ENCODE results near the gene SLC6A12.
"Not testable (repeated sequence)": the region's sequence is repeated elsewhere in the genome, so short reads cannot be mapped to it uniquely, and the experiment has no call there.

The SLC6A12 gene

DNA sequence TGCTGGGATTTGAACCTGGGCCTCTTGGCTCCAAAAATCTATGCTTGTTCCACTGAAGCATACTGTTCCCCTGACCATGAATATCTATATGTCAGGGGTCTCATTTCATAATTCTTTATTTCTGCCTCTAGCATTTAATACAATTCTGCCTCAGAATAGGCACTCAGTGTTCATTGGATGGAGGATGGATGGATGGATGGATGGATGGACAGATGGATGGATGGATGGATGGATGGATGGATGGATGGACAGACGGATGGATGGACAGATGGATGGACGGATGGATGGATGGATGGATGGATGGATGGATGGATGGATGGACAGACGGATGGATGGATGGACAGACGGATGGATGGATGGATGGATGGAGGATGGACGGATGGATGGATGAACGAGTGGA lies 3.1 kb upstream of the SLC6A12 start:
- not testable (repeated sequence) for DNase-seq (ENCODE audit: low read depth in 2 of 2)

DNA sequence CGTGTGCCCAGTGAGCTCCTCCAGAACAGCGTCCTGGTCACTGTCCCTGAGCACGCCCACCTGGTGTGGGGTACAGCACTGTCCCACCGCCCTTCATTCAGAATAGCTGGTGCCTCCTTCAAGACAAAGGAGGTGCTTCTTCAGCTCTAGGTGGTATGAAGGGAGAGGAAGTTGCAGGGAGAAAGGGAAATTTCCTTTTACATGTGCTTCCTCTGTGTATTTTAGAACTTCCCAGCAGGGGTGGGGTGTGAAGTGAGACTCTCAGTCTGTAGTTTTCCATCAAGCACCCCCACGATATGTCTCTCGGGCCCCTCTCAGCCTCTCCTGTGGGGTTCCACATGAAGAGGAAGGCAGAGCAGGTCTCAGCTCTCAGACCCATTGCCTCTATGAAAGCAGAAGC lies 1.2 kb upstream of the SLC6A12 start:
- no peak for DNase-seq (ENCODE audit: low read depth in 2 of 2)

DNA sequence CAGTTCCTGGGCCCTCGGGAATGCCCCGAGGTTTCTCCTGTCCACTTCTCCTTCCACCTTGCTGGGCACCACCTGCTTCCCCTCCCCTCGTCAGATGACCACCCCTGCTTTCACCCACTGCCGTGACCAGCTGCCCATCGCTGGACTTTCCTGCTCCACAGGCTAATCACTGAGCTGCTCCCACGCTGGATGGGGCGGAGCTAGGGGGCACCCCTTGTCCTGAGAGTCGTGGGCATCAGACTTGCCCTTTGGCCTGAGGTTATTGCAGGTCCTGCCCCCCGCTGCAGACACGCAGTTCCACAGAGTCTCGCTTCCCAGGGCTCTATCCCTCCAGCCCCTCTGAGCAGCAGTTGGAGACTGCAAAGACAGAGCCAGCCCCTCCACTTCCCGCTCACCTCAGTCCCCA lies 427 bp downstream of the SLC6A12 start:
- no peak for DNase-seq (ENCODE audit: low read depth in 2 of 2)

DNA sequence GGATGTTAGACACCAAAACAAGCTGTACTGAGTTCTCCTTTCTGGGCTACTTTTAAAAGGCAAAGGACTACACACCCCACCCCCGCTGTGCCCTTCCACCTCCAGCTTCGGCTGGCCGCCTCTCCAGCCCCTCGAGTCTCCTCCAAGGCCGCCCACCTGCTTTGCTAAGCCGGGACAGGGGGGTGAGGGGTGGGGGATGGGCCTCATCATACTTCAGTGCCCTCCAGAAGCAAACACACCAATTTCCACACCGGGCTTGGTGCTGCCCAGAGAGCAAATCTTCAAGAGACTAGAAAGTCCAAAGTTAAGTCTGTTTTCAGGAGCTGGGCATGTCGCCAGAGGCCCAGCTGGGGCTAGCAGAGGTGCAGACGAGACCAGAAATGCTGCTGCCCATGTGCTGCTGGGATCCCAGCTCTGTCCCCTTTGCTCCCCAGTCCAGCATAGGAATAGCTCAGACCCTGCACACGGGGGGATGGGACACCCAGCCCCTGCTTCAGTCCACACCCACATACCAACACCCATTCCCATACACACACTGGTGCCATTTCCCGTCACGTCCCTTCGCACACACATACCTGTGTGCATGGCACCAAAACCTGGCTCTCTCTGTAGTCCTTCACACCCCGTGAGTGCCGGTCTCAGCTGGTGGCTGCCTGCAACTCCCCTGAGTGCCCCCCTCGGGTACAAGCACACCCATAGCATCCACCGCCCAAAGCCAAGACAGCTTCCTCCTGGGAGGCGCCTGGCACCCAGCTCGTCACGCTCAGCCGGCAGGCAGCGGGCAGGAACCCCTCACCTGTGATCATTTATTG lies 1.0 kb downstream of the SLC6A12 start:
- no peak for DNase-seq (ENCODE audit: low read depth in 2 of 2)

DNA sequence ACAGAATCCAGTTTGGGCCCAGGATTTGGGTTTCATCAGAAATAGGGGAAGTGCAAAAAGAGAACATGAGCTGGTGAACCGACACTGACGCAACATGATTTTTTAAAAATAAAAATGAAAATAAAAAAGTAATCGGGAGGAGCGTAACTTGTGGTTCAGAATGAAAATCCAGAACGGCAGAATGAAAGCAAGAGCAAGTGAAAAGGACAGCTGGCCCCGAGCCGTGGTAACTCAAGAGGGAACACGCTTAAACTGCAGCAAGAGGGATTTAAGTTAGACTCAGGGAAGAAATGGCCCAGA lies 1.6 kb downstream of the SLC6A12 start:
- DNase-seq (ENCODE audit: low read depth in 2 of 2): no peak

DNA sequence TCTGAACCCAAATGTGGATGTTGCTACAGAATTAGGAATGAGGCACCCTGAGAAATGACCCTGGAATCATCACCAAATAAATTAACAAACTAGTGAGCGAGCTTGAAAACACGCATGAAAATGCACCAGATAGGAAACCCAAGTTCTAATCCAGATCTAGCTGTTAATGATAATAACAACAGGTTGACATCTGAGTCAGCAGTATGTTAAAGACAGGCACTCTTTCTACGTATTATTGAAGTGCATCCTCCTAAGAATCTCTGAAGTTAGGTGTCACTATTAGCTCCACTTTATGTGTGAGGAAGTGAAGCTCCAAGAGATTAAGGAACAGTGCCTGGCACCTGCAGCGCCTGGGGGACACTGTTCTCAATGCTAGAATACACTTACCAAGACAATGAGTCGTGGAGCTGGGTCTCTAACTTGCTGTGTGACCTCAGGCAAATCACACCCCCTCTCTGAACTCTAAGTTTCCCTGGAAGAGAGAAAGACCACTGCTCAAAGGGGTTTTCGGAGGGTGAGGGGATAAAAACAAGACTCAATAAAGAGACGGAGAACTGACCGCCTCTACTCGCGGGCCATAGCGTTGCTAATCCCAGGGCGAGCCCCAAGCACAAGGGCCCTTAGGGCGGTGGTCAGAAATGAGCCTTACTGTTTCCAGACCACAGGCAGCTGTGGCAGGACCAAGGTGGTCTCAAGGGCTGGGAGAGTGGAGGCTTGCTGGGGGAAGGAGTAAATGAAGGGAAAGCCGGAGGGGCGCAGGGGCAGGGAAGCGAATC lies 2.1 kb downstream of the SLC6A12 start:
- no peak for DNase-seq (ENCODE audit: low read depth in 2 of 2)

DNA sequence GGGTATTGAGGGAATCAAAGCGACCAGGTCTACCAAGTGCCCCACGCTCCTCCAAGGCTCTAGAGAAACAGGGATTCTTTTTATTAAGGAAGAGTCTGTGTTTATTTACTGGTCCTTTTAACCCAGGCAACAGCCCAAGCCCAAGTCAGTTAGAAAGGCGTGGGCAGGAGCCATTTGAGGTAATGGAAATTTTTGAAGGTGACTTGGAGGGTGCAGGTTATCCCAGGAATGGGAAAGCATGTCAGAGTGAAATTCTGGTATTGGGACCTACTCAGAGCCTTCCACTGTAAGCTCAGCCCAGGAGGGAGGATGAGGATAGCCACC lies 2.9 kb downstream of the SLC6A12 start:
- no peak for DNase-seq (ENCODE audit: low read depth in 2 of 2)

DNA sequence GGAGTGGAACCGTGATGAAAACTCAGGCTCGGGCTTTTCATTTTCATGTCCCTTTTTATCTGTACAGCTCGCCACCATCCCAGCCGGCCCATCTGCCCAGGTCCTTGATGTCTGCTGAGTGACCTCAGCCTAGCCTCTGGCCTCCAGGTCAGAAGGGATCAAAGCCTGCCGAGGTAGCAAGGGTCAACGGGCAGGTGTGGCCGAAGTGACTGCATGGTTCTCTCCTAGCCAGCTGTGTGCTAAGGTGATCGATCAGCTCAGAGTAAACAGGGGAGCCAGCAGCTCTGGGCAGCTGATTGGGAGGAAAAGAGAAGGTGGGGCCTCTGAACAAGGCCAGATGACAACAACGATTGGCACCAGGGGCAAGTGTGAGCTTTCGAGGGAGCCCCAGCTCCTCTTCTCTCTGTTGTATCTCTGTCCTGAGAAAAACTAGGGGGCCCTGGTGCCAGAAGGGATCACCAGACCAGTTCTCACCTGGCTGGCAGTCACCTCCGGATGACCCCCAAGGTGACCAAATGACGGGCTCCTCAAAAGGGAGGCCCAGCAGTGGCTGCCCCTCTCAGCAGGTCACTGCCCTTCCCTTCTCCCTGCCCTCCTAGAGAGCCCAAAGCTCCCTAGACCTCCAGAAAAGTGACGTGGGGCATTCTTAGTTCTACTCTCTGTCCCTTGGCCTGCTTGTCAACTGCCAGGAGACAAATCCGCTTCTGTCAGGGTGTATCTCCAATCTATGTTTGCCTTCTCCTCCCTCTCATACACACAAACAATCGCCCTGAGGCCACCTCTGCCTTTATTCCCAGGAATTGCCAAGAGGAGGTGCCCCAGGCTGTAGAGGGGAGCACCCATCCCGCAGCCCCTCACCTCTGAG lies 3.4 kb downstream of the SLC6A12 start:
- no peak for DNase-seq (ENCODE audit: low read depth in 2 of 2)

DNA sequence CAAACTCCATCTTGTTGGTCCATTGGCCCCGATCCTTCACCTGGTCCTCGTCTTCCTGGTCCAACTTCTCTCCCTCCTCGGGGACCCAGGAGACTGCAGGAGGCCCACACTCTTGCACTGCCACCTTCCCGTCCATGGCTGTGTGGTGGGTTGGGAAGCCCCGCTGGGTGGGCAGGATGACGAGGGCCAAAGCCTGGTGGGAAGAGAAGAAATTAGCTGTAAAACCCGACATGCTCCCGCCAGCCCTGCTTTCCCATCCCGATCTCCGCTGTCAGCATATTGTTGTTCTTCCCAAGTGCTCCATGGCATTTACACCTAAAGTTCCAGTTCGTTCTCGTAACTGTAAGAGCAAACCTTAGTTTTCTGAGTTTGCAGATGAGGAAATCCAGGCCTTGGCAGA lies 4.1 kb downstream of the SLC6A12 start:
- DNase-seq (ENCODE audit: low read depth in 2 of 2): no peak

DNA sequence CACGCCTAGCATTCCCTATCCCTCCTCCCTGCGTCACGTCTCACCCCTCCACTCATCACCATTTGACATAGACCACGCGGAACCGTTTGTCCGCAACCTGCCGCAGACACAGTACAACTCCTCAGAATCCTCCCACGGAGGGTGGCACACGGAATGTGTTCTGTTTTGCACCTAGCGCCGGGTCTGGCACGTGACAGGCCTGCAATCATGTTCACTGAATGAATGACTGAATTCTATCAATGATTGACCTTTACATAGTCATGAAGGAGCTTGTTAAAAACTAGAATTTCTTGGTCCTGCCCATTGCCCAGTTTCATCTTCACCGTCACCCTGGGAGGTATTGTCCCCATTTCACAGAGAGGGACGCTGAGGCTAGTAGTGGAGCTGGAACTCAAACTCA lies 4.7 kb downstream of the SLC6A12 start:
- no peak for DNase-seq (ENCODE audit: low read depth in 2 of 2)

DNA sequence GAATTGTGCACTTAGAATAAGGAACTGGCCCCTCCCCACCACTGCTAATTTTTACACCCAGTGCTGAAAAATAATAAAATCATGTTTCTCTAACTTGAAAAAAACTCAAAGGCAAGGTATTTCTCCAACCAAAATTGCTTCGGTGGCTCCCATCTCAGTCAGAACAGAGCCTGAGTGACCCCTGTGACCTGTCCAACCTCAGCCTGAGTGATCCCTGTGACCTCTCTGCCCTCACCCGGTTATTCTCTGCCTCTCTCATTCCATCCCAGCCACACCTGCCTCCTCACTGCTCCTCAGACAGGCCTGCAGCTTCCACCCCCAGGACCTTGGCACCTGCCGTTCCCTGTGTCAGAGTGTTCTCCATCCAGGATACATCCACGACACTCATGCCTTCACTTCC lies 5.1 kb downstream of the SLC6A12 start:
- no peak for DNase-seq (ENCODE audit: low read depth in 2 of 2)

DNA sequence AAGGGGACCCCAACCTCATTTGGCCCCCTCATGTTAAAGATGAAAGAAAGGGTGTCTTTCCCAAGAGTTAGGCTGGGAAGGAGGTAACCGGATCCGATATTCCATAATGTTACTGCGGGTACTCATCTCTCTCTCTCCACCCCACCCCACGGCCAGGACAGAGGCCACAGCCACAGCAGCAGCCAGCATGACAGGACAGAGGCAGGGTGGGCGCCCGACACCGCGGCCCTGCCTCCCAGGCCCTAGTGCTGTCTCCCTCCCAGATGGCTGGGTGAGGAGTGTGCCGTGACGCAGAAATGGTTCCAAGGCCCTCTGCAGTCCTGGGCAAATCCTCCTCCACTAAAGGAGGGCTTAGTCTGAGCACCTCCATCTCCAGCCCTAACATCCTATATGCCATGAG lies 6.2 kb downstream of the SLC6A12 start:
- DNase-seq (ENCODE audit: low read depth in 2 of 2): no peak

DNA sequence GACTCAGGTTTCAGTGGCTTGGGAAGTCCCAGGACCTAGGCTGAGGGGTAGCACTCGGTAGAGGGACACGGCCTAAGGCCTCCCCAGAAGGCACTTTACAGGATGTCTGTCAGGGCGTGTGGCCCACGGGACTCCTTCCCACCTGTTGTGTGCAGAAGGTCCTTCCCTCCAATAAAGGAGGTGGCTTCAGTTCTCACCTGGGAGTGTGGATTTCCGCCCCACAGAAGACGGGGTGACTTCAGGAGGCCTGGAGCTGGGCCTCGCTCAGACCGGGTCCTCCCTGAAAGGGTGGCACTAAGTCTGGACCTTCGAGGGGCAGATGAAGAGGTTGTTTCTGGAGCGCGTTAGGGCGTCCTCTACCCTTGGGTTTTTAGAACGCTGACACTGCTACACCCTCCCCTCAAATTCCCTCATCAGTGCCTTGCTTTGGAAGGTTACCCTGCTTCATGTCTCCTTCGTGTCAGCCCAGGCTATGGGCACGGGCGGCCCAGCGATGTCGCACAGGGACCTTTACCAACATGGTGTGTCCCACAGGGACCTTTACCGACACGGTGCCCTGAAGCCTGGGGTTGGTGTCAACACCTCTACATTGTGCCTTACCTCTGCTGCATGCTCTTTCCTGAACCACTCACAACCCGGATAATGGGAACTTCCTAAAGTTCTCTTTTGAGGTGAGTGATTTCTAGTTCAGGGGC lies 7.1 kb downstream of the SLC6A12 start:
- no peak for DNase-seq (ENCODE audit: low read depth in 2 of 2)

DNA sequence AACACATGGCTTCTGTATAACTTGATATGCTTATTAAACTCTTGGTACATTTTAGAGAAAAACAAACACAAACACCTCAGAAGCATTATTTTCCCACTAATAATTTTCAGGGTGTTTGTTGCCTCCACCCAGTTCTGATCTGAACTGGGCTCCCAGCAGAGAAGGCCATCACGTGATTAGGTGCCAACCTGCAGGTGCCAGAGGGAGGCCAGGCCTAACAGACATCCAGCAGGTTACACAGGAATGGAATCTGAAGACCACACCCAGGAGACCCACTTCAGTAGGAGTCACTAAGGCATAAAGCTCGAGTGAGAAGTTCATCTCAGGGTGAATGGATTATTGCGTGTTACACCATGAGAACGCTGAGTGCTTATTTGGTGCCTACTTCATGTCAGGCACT lies 8.9 kb downstream of the SLC6A12 start:
- no peak for DNase-seq (ENCODE audit: low read depth in 2 of 2)

DNA sequence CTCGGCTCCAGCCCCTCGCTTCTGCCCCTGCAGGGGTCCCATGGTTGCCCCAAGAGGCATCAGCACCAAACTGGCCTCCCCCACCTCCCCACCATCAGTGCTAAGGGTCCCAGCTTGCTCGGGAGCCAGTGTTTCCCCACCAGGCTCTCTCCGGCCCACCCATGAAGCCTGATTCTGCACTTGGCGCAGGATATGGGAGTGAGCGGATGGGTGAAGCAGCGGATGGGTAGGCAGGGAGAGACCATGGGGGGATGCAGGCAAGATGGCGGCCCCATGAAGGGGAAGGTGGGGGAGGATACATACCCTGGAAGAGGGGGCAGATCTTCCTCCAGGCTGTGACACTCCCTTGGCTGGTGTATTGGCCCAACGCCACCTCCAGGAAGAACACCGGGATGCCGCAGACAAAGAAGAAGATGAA lies 9.7 kb downstream of the SLC6A12 start:
- no peak for DNase-seq (ENCODE audit: low read depth in 2 of 2)

DNA sequence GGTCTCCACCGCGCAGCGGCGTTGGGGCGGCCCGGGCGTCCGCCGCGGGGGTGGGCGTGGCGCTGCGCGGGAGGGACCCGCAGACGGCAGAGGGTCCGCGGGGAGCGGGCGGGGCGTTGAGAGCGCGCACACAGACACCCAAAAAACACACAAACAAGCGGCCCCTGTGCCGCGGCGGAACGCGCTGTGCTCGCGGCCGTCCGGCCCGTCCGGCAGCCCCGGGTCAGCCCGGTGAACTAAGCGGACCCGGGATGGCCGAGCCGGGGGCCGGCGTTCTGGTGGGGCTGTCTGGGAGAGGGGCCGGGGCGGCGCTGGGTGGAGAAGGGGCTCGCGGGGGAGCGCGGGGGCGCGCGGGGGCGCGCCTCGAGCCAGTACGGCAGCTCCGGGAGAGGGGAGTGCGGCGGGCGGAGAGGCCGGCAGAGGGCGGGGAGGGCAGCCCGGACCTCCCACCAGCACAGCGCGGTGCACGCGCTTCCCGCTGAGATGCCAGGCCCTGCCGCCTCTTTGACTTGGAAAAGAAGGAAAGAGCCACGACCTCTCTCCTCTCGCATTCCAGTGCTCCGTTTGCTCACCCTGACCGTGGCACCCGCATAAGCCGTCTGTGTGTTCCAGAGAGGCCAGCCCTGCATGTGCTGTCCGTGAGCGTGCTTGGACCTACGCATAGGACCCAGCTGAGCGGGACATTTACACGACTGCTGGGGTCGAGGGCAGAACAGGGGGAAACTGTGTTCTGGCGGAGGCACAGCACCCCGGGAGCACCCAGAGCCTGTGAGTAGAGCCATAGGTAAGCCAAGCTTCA lies 10.3 kb downstream of the SLC6A12 start:
- no peak for DNase-seq (ENCODE audit: low read depth in 2 of 2)

DNA sequence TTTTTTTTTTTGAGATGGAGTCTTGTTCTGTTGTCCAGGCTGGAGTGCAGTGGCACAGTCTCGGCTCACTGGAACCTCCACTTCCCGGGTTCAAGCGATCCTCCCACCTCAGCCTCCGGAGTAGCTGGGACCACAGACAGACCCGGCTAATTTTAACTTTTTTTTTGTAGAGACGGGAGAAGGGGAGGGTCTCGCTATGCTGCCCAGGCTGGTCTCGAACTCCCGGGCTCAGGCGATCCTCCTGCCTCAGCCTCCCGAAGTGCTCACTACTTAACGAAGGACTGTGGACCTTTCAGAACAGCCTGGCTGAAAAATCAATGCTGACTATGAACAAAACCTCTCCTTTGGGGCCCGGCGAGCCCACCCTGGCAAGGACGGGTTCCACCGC lies 10.9 kb downstream of the SLC6A12 start:
- DNase-seq (ENCODE audit: low read depth in 2 of 2): no peak

DNA sequence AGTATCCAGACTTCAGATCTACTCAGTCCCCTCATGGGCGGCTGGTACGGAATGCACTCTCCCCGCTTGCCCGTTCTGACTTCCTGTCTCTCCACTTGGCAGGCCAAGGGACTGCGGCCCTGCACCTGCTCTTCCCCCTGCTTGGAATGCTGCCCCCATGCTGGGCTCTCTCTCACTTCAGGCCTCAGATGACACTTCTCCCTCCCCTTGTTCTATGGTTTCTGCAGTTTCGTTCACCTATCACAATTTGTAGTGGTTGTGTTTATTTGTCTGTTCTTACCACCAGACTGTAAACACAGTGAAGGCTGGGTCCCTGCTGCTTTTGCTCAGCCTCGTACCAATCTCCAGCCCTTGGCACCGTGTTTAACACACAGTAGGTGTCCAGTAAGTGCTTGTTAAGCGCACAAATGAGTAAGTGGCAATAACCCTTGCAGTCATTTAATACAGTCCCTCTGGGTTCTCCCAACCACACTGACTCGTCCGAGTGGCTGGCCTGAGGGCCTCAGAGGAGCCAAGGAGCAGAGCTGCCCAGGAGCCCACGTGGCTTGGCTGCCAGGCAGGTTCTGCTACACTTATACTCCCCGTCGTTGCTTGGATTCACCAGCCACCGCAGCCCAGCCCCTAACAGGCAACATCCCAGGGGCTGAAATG lies 11.8 kb downstream of the SLC6A12 start:
- no peak for DNase-seq (ENCODE audit: low read depth in 2 of 2)

DNA sequence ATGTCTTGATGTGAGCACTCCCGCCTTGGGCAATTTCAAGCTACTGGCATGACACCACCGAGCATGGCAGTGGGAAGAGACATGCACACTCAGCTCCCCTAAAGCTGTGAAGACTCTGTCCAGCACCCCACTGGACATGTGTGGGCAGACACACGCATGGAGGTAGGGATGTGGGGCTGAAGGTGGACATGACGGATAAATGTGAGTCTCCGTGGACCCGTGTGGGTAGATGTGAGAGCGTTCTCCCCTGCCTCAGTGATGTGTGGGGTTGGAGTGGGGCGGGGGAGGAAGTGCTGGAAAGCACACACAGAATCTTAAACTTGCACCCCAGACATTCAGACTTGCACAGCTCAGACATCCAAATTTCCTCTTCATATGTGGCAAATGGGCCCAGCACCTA lies 12.6 kb downstream of the SLC6A12 start:
- DNase-seq (ENCODE audit: low read depth in 2 of 2): no peak

DNA sequence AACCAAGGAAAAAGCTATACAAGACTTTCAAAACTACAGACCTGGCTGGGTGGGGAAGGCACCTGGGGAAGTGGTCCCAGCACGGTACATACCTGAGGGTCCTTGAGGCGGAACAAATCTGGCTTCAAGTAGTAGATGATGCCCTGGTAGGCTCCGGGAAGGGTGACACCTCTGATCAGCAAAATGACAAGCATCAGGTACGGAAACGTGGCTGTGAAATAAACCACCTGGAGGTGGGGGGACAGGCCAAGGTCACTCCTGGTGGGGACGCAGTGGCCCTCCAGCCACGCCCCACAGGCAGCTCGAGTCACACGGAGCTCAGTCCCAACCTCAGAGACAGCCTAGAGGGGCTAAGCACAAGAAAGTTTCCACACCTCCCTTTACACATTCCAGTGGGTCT lies 15.3 kb downstream of the SLC6A12 start:
- DNase-seq (ENCODE audit: low read depth in 2 of 2): no peak
